GM08714 (cell line): ENCODE results near the gene DACH1.
"Not testable (repeated sequence)": the region's sequence is repeated elsewhere in the genome, so short reads cannot be mapped to it uniquely, and the experiment has no call there.

Experiments
- H3K4me3 ChIP-seq: fragments of 200-500 bp; sonication (Bioruptor generic); 2 replicates; pipeline ENCODE4 v1.5.1; 2014; ENCODE audit warnings: mild to moderate bottlenecking, low read length, inconsistent platforms
- ZNF274 ChIP-seq: IDR thresholded peaks from 2 replicates; pipeline ENCODE4 v1.6.1; 2012; ENCODE audit warnings: mild to moderate bottlenecking, low read depth, low read length

DACH1 gene

DNA sequence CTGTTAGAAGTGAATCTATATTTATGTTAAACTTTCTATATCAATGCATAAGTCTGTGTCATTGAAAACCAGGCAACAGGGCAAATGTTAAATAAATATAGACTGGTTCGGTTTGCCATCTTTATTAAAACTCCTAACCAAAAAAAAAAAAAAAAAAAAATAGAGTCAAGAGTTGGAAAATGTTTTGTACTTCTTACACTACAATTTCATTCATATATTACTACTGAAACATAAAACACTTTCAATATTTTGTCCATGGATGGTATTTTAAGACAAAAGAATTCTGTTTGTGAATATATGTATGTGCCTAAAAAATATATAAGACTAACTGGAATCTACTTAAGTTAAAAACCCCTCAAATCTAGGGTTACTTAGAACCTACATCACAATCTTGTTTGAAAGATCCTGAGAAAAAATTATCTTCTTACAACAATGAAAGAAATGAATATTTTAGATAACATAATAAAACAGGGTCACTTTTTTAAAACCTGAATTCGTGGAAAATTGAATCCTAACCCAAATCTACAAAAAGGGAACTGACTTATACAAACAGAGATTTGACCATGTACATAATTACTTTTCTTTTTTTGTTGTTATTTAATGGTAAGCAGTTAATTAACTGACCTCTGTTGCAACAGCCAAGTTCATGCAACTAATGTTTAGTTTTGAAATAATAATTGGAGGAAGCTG is 5.1 kb downstream of the DACH1 start:
- no peak for TF ChIP-seq ZNF274
- H3K4me3 ChIP-seq, result no peak overlapping the region

GRCh38 chr13:71860547-71861138 is 6.4 kb downstream of the DACH1 start:
- no peak overlapping the region for H3K4me3 ChIP-seq

GRCh38 chr13:71858647-71859046 is 8.4 kb downstream of the DACH1 start:
- TF ChIP-seq ZNF274, result no peak
- no peak overlapping the region for H3K4me3 ChIP-seq

More at GRCh38 chr13:71860547-71861138, 6.4 kb downstream of the DACH1 start:
- no peak for TF ChIP-seq ZNF274

- no peak for TF ChIP-seq ZNF274
- H3K4me3 ChIP-seq, result no peak overlapping the region
Observed at GRCh38 chr13:71856548-71857043, 10.4 kb downstream of the DACH1 start.

DNA sequence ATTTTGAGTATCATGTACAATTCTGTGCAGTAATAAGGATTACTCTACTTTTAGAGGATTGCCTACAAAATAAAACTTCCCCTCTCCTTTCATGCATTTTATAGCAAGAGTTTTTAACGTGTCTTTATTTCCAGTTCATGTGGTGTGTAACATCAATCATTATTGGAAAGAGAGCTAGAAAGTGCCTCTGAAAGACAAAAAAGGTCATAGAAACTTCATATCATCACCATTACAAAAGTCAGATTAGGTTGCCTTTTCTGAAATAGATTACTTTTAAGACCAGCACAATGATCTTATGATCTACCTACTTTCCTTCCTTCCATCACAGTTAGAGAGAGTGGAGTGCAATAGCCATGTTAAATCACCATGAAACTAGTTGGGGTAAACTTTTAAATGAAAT is 12.6 kb downstream of the DACH1 start:
- no peak for TF ChIP-seq ZNF274
- H3K4me3 ChIP-seq, result no peak overlapping the region

DNA sequence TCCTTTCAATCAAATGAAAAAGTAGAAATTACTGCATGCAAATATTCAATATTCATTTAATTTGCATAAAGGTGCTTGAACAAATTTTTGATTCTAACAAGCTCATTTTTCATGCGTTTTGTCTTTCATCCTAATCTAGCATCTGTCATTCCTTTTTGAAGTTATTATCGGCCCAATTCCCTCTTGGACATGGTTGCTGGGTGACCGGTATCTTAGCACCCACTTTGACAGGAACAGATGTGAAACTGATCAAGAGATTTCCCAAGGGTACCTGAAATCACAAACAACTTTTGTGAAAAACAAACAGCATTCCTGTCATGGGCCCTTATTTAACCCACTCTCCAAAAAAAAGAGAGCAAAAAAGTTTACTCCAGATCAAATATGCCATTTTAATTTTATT is 13.3 kb downstream of the DACH1 start:
- no peak for TF ChIP-seq ZNF274
- no peak overlapping the region for H3K4me3 ChIP-seq

GRCh38 chr13:71852736-71853135 is 14.3 kb downstream of the DACH1 start:
- no peak overlapping the region for H3K4me3 ChIP-seq
- no peak for TF ChIP-seq ZNF274

DNA sequence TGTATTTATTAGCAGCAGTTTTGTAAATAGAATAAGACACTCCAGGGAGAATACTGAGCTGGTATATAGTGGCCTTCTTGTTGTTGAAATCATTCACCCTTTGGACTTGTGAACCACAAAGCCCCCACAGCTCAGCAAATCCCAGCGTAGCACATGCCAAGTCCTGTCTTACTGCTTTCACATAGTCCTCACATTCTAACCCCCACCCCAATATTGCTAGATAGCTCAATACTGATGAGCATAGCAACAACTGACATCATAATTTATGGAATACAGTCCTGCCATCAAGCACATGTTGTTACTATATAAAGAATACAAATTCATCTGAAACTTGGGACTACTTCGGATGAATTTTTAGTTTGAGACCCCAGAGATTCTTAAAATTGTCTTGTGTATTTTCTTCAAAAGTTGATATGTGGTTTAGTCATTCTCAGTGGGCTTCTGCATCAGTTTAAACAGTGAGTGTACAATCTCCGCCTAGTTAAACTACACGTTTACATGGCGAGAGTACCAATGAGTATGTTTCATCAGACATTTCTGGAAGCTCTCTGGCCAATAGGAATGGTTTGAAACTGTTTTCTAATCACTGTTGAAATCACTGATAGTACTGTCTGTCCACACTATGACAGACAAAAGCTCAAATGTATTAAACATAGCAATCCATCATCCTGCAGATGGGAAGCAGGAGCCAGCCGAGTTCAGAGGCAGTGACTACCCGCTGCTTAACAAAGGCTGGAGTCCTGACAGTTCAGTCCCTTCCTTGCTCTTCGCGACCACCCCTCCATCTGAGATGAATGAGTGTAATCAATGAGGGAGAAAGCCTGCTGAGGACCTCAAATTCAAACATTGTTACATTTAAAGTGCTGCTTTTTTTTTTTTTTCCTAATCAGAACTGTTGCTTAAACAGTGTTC is 15.2 kb downstream of the DACH1 start:
- no peak overlapping the region for H3K4me3 ChIP-seq
- no peak for TF ChIP-seq ZNF274

GRCh38 chr13:71842003-71842402 is 25.0 kb downstream of the DACH1 start:
- no peak overlapping the region for H3K4me3 ChIP-seq
- no peak for TF ChIP-seq ZNF274

DNA sequence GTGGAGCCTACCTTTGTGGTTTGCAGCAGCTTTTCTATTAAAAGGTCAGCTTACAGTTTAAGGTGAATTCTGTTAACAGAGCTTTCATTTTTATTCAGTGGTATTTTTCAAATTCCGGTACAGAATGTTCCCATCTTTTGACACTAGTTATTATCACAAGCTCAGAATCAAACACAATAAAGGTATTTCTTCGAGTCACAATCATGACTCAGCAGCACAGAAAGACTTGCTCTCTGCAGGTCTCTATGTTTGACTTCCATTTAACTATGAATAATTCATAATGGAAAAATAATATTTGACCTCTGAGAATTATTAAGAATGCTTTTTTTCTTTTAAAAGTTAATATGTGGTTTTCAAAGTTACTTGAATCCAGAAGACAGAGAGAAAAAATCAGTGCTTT is 28.2 kb downstream of the DACH1 start:
- TF ChIP-seq ZNF274, result no peak
- H3K4me3 ChIP-seq, result no peak overlapping the region

GRCh38 chr13:71837582-71837981 is 29.4 kb downstream of the DACH1 start:
- not testable (repeated sequence) for H3K4me3 ChIP-seq

- no peak for TF ChIP-seq ZNF274
- H3K4me3 ChIP-seq, result no peak overlapping the region
Observed at GRCh38 chr13:71831716-71832115, 35.3 kb downstream of the DACH1 start.

- TF ChIP-seq ZNF274, result no peak
- H3K4me3 ChIP-seq, result no peak overlapping the region
Observed at GRCh38 chr13:71830736-71831135, 36.3 kb downstream of the DACH1 start.

DNA sequence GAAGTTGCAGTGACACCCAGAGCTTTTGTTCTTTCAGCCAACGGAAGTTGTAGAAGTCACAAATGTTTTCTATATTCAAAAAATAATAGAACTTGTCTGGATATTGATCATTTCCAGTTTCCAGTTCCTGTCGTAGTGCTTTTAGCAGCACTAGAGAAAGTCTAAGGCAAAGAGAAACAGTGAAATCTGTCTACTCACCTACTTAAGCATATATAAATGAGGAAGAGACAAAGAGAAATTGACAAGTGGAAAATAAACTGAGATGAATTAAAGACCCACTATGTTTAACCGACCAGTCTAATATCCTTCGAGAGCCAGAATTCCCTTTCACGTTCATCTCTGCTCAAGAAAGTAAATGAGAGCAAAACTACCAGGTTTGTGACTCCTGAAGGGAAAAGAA is 36.7 kb downstream of the DACH1 start:
- no peak overlapping the region for H3K4me3 ChIP-seq
- no peak for TF ChIP-seq ZNF274

GRCh38 chr13:71829547-71829946 is 37.5 kb downstream of the DACH1 start:
- no peak for TF ChIP-seq ZNF274

DNA sequence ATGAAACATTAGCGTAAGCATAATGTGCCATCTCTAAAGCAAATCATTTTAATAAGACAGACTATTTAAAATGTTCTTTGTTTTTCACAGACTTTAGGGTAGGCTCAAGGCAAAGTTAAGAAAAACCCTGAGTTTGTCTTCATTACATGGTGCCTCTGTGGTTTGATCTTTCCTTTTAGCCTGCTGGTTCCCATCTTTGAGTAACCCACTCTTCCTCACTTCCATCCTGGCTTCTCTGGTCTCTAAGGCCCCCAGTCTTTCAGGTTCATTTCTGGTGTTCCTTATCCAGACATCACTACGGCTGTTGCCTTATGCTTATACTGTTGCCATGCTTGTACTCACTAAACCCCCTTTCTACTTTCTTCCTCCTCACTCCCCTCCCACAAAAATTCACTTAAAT is 38.4 kb downstream of the DACH1 start:
- no peak overlapping the region for H3K4me3 ChIP-seq
- no peak for TF ChIP-seq ZNF274

More at GRCh38 chr13:71829547-71829946, 37.5 kb downstream of the DACH1 start:
- no peak overlapping the region for H3K4me3 ChIP-seq
